ENCODE measurements around the gene SRPRB.

- TF ChIP-seq POLR2A (IDR thresholded peaks at IDR 0.05): no peak
- TF ChIP-seq CTCF (IDR thresholded peaks at IDR 0.05): no peak
Measured at GRCh38 chr3:133855772-133856171, 50.2 kb downstream of the SRPRB start.

Data from testis (tissue), 2 donors.